HepG2 (cell line): ENCODE data around the gene DRC3. TPM values are rescaled to one million over a fixed set of nuclear protein-coding genes. Genes with fewer than 3 reads are reported as not detected.

Experiments used
- AFF4 ChIP-seq: sonication (generic); formaldehyde crosslinking; IDR thresholded peaks from 2 replicates; pipeline ENCODE4 v1.4.0; 2020; ENCODE audit warnings: missing genetic modification reagents
- AKNA ChIP-seq: sonication (generic); formaldehyde crosslinking; IDR thresholded peaks from 2 replicates; pipeline ENCODE4 v1.4.0; 2020; ENCODE audit warnings: missing genetic modification reagents, borderline replicate concordance
- BRD4 ChIP-seq: sonication (generic); formaldehyde crosslinking; IDR thresholded peaks from 2 replicates; pipeline ENCODE4 v1.4.0; 2020; ENCODE audit warnings: missing genetic modification reagents
- DBP ChIP-seq: sonication (generic); formaldehyde crosslinking; IDR thresholded peaks from 2 replicates; pipeline ENCODE4 v1.4.0; 2020; ENCODE audit warnings: missing genetic modification reagents; ENCODE audit errors: not compliant biosample characterization
- GMEB1 ChIP-seq: sonication (generic); formaldehyde crosslinking; IDR thresholded peaks from 2 replicates; pipeline ENCODE4 v1.5.1; 2020; ENCODE audit warnings: missing genetic modification reagents, mild to moderate bottlenecking, borderline replicate concordance
- MAX ChIP-seq: IDR thresholded peaks from 2 replicates; pipeline ENCODE4 v1.6.1; 2012; ENCODE audit warnings: inconsistent platforms
- MXD1 ChIP-seq: sonication (generic); formaldehyde crosslinking; IDR thresholded peaks from 2 replicates; pipeline ENCODE4 v1.4.0; 2020; ENCODE audit warnings: mild to moderate bottlenecking, missing genetic modification reagents
- MXD3 ChIP-seq: IDR thresholded peaks from 2 replicates; pipeline ENCODE4 v1.6.1; 2016; ENCODE audit warnings: mild to moderate bottlenecking, missing biosample characterization, missing genetic modification reagents
- RBFOX2 ChIP-seq: fragments of 200-400 bp; formaldehyde crosslinking; IDR thresholded peaks from 2 replicates; pipeline ENCODE4 v1.6.1; 2017; ENCODE audit warnings: low read depth, mild to moderate bottlenecking, low read length
- REPIN1 ChIP-seq: sonication (generic); formaldehyde crosslinking; IDR thresholded peaks from 2 replicates; pipeline ENCODE4 v1.8.0; 2022; ENCODE audit warnings: missing genetic modification reagents, low read depth, mild to moderate bottlenecking, borderline replicate concordance
- SETDB1 ChIP-seq: sonication (generic); formaldehyde crosslinking; IDR thresholded peaks from 2 replicates; pipeline ENCODE4 v1.5.1; 2020; ENCODE audit warnings: missing genetic modification reagents, mild to moderate bottlenecking, borderline replicate concordance
- SP2 ChIP-seq: sonication (generic); formaldehyde crosslinking; IDR thresholded peaks from 2 replicates; pipeline ENCODE4 v1.5.1; 2020; ENCODE audit warnings: mild to moderate bottlenecking, missing genetic modification reagents
- ZNF598 ChIP-seq: sonication (generic); formaldehyde crosslinking; IDR thresholded peaks from 2 replicates; pipeline ENCODE4 v1.5.1; 2020; ENCODE audit warnings: mild to moderate bottlenecking, missing genetic modification reagents, borderline replicate concordance
- ZNF850 ChIP-seq: sonication (generic); formaldehyde crosslinking; conservative IDR thresholded peaks from 2 replicates; pipeline ENCODE4 v1.9.0; 2021; ENCODE audit warnings: mild to moderate bottlenecking, missing genetic modification reagents
- ZSCAN25 ChIP-seq: sonication (generic); formaldehyde crosslinking; IDR thresholded peaks from 2 replicates; pipeline ENCODE4 v1.8.0; 2022; ENCODE audit warnings: mild to moderate bottlenecking, missing genetic modification reagents
- polyA plus RNA-seq, 8 experiments: library from polyadenylated mRNA; depleted of rRNA in 3 of 8; stranded (reverse) in 7 of 8; unstranded in 1 of 8; fragments of >200 nt; fragmentation: Illumina TruSeq in 4 of 8; extraction: Trizol in 4 of 8; gene quantifications; 2 replicates each; pipeline versions ENCODE4 v1.2.1 to v1.2.3, GENCODE V29; 2011 to 2016; ENCODE audit warnings: low read depth in 4 of 8, missing spikeins in 1 of 8, mixed read lengths in 1 of 8; ENCODE audit not compliant: insufficient read depth in 1 of 8
- total RNA-seq, 5 experiments: library from RNA; depleted of rRNA; stranded (reverse); fragments of >200 nt; fragmentation: Illumina TruSeq; extraction: Trizol; gene quantifications; 2 replicates each; pipeline ENCODE4 v1.2.3, GENCODE V29; 2016; ENCODE audit warnings: low read depth in 1 of 5

Gene DRC3
- total and polyA plus RNA-seq, 2 of the 13 experiments (the other 11 are each of a cell fraction or from before 2014, with no cell fraction given): 0.53 to 0.87 TPM

- TF ChIP-seq AKNA (CRISPR knock-in tag): no peak
- peak; percentile 78 for TF ChIP-seq REPIN1
- peak; percentile 97 for TF ChIP-seq GMEB1 (CRISPR knock-in tag)
- no peak for TF ChIP-seq ZSCAN25 (CRISPR knock-in tag)
- TF ChIP-seq BRD4: no peak; the same call in 1 of the 2 replicates
- peak; percentile 66; the same call in 1 of the 2 replicates for TF ChIP-seq MXD1 (CRISPR knock-in tag)
- TF ChIP-seq SETDB1 (CRISPR knock-in tag): no peak
- TF ChIP-seq SP2: peak; percentile 99
- no peak for TF ChIP-seq AFF4 (CRISPR knock-in tag)
- TF ChIP-seq ZNF598 (CRISPR knock-in tag): no peak
- TF ChIP-seq ZNF850 (CRISPR knock-in tag): no peak; the same call in 1 of the 2 replicates
- peak; percentile 80 for TF ChIP-seq RBFOX2
- TF ChIP-seq MXD3 (CRISPR knock-in tag): peak; percentile 75
- peak; percentile 90 for TF ChIP-seq MAX
- TF ChIP-seq DBP: no peak
Observed at GRCh38 chr17:18038861-18039534, 66.3 kb downstream of the DRC3 start, which contains the start of the genes ATPAF2 and GID4 (continued).
